T-helper 2 cell treated with Interferon-gamma antibody and Interleukin-4, amounts not matched to agents 100 ng/mL and 5 ng/mL, for 36 hours (primary cell): ENCODE data around the gene PRDM7. TPM values are rescaled to one million over a fixed set of nuclear protein-coding genes. Genes with fewer than 3 reads are reported as not detected.
"Not testable (repeated sequence)": the region's sequence is repeated elsewhere in the genome, so short reads cannot be mapped to it uniquely, and the experiment has no call there.

ENCODE experiments used
- intact Hi-C: fragments of 100-400 bp; cut with micrococcal nuclease; formaldehyde crosslinking; loops from one replicate; pipeline ENCODE4 v1.15.1; 2023
- total RNA-seq: library from RNA; stranded (reverse); gene quantifications from 2 replicates; pipeline ENCODE4 v1.2.3, GENCODE V29; 2022

The PRDM7 gene
- not detected in 2 replicates for total RNA-seq

DNA sequence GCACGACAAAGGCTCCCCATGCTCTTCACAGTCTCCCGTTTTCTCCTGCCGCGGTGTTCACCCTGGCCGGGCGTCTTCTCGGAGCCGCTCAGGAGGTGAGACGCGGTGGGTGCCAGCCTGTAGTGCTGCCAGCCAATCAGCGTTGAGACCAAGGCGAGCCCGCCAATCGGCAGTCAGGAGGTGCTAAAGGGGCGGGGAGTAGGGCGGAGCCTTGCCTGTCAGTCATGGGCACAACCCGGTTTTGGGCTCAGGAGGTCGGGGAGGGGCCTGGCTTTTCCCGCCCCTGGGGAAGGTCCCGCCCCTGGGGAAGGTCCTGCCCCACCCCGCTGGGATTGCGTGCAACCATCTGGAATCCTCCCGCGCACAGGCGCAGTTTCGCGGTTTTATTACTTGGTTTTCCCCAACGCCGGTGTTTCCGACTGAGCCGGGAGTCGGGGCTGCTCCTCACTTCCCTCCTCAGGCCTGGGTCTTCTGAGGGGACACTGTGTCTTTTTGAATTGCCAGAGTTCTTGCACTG, at the start of gene PRDM7:
Gene PRDM7 (minus strand): TSS at position 92 of the 517 bp plus-strand sequence. CDS start 1,421 bp downstream, outside the sequence.
- intact Hi-C loops, result loop anchor here (2.0 kb wide), 1 partner anchor 30 kb away; no protein-coding TSS in a partner anchor

GRCh38 chr16:90121846-90122245, 44.7 kb upstream of the PRDM7 start:
- intact Hi-C loops, result not testable (repeated sequence)

DNA sequence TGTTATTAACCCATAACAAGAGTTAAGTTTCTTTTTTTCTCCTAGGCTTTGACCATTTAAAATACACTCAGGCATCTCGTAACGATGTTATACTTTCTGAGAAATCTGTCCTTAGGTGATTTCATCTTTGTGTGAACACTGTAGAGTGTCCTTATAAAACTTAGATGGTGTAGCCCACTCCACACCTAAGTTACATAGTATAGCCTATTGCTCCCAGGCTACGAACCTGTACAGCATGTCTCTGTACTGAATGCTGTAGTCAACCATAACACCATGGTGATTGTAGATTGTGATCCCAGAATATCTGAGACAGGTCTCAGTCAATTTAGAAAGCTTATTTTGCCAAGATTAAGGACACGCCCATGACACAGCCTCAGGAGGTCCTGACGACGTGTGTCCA, 30.5 kb upstream of the PRDM7 start:
- intact Hi-C loops, result not testable (repeated sequence)

DNA sequence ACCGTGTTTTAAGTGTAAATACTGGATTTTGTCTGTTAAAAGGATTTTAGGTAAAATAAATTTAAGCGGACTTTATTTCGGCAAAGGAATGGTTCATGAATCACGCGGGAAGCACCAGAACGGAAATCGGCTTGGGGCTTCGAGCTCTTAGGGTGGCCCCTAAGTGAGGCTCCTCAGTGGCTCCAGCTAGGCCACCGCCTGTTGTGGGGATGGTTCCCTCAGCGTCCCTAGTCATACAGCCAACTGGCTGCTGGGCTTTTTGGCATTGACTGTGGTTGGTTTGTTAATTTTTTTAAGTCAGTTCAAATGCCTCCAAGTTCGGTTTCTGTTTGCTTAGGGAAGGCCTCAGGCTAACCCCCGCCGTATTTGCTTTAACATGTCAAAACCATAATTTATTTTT, 29.9 kb upstream of the PRDM7 start:
- intact Hi-C loops, result not testable (repeated sequence)

- intact Hi-C loops, result not testable (repeated sequence)
Measured at GRCh38 chr16:90106271-90106670, 29.1 kb upstream of the PRDM7 start.

DNA sequence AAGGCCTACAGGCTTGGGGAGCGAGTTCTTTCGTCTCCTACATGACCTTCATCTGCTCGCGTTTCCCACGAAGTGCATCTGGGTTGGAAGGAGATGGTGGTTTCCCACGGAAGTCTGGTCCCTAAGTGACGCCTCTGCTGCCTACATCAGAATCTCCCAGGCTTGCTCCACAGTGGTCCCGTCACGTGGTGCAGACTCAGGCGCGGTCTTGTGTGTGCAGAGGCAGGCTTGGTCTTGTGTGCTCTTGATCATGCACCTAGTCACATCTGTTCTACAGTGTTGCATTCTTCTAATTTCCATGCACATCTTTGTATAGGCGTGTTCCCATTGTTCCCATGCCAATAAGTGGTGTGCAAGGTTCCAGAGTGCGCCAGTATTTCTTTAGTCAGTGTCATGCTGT, 27.6 kb upstream of the PRDM7 start:
- intact Hi-C loops, result not testable (repeated sequence)

- intact Hi-C loops, result not testable (repeated sequence)
Measured at GRCh38 chr16:90102086-90102884, 25.2 kb upstream of the PRDM7 start.

GRCh38 chr16:90101332-90101731, 24.2 kb upstream of the PRDM7 start:
- intact Hi-C loops, result not testable (repeated sequence)

- intact Hi-C loops, result not testable (repeated sequence)
Measured at GRCh38 chr16:90100790-90101189, 23.7 kb upstream of the PRDM7 start.

GRCh38 chr16:90100229-90100628, 23.1 kb upstream of the PRDM7 start:
- intact Hi-C loops, result not testable (repeated sequence)

DNA sequence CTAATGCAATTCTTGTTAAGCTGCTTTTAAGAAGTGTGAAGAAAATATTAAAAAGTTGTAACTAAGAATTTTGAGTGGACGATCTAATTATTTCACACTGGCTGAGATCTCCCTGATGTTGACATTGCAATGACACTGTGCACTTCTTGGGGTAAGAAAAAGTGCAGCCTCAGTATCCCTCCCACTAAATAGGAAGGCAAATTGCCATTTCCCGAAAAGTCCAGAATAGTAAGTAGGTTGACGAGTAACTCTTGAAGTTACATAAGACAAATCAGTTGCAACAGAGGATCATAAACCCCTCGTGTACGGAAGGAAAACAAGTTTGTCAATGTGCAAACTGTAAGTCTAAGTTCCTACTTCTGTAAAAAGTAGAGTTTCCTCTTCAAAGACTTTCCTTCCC, 21.8 kb upstream of the PRDM7 start:
- intact Hi-C loops, result not testable (repeated sequence)

DNA sequence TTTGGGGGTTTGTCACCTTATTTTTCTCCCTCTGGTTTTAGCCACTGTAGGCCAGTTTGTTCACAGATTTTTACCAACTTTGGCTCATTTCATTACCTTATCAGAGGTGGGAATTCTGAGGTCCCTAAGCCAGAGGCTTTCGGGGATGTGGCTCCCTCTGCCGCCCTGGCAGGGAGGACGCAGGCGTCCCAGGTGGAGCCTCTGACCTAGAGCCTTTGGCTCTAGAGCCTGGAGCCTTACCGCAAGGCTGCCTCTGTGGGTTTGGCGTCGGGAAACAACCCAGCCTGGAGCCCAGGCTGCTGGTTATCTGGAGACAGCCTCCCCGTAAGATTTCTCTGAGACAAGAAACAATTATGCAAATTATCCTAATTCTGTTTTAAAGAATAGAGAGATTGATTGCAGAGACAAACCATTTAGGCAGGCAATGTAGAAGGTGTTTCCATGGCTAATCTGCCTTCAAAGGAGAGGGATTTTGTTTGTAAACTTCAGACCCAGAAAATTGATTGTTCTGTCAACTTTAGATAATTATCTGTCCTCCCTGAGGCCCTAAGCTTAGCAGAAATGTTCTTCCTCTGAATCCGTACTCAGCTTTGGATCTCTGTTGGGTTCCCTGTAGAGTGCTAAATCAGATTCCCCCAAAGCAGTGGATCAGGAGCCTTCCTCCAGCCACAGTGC, 20.0 kb upstream of the PRDM7 start:
- intact Hi-C loops, result not testable (repeated sequence)

GRCh38 chr16:90094791-90095190, 17.7 kb upstream of the PRDM7 start:
- intact Hi-C loops, result not testable (repeated sequence)

DNA sequence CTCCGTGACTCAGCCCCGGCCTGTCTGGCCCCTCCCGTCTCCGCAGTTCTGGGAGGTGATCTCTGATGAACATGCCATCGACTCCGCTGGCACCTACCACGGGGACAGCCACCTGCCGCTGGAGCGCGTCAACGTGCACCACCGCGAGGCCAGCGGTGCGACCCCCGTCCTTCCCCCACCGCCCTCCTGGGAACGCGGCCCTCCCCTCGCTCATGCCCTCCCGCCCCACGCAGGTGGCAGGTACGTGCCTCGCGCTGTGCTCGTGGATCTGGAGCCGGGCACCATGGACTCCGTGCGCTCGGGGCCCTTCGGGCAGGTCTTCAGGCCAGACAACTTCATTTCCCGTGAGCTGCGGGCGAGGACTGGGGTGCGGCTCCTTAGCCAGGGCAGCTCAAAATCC, 17.2 kb upstream of the PRDM7 start:
- intact Hi-C loops, result not testable (repeated sequence)

DNA sequence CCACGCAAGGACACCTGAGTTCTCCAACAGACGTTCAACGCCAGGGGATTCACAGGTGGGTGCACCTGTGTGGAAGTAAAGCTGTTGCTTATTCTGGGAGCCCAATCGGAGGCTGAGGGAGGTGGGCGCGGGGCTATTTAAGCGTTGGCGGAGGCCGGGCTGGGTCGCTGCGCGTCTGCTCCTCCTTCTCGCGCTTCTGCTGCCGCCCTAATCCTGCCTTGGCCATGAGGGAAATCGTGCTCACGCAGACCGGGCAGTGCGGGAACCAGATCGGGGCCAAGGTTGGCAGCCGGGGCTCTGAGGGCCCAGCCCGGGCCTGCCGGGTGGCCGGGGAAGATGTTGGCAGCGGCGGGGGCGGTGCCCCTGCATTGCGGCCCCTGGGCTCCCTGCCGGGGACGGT, 16.7 kb upstream of the PRDM7 start:
- intact Hi-C loops, result not testable (repeated sequence)

GRCh38 chr16:90092781-90093180, 15.7 kb upstream of the PRDM7 start:
- intact Hi-C loops, result not testable (repeated sequence)

DNA sequence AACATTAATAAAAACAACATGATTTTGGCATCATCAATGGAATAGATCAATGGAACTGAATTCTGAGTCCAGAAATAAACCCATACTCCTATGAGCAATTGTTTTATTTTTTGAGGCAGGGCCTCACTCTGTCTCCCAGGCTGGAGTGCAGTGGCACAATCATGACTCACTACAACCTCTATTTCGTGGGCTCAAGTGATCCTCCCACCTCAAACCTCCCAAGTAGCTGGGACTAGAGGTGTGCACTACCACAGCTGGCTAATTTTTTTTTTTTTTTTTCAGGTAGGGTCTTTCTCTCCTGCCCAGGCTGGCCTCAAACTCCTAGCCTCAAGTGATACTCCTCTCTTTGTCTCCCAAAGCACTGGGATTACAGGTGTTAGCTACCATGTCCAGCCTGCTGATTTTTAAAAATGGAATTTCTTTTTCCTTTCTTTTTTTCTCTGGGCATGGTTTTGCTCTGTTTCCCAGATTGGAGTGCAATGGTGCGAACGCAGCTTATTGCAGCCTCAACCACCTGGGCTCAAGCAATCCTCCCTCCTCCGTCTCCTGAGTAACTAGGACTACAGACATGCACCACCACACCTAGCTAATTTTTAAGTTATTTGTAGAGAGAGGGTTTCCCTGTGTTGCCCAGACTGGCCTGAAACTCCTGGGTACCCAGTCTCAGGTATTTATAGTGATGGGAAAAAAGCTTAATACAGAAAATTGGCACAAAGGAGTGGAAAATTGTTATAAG, 7.3 kb upstream of the PRDM7 start:
- intact Hi-C loops, result no loop called here

- intact Hi-C loops, result no loop called here
Measured at GRCh38 chr16:90083139-90083538, 6.0 kb upstream of the PRDM7 start.

- intact Hi-C loops, result no loop called here
Measured at GRCh38 chr16:90081606-90081970, 4.5 kb upstream of the PRDM7 start.

- intact Hi-C loops, result no loop called here
Measured at GRCh38 chr16:90078579-90078895, 1.4 kb upstream of the PRDM7 start.

DNA sequence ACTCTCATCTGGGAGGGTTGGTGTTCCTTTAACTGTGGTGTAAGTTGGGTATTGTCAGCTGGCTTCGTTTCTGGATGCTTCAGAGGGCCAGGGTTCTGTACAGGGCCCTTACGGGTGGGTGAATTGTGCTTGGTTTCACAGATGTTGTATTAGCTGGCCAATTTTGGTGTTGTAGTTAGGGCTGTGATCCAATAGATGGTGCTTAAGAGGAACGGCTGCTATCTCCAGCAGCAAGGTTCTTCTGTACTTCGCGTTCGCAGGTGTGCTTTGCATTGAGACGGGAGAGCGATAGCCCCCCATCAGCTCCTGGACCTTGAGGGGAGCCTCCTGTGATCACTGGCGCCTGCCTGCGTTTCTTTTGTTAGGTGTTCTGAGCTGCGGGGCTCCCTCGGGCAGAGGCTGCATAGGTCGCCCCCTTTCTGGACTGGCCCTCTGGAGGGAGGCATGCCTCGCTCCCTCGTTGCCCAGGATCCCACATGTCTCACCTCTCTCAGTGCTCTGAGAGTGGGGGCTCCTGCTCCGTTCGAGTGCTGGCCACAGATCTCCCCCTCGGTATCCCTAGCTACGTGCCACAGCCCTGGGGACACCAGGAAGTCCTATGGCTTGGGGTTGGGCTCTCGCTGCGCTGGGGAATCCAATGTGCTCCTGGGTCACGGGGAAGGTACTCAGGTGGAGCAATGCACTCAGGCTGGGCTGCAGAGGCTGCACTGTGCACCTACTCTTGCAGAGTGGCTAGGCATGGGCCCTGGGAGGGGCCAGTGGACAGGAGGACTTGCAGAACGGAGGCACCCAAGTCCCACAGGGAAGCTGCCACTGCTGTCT, 837 bp upstream of the PRDM7 start:
- intact Hi-C loops, result loop anchor here (2.0 kb wide), 1 partner anchor 31 kb away; no protein-coding TSS in a partner anchor
